ENCODE results near the gene COG3.

DNA sequence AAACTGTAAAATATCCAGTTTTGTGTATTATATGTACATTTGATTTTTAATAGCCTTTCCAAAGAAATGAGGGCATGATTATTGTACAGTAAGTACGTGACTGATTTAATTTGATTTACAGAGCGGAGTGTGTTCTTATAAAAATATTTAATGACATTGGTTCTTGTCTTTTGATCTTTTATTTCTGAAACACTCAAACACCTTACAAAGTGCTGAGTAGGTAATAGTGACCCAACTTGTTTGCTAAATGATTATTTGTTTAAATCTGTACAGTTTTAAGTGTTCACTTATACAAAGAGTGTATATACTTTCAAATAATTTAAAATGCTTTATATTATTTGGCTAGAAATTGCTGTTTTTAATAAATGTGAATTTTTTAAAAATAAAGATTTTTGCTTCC lies 71.5 kb downstream of the COG3 start:
- TF ChIP-seq CTCF (conservative IDR thresholded peaks at IDR 0.05; ENCODE audit: low read length): no peak
- no peak for TF ChIP-seq EZH2phosphoT487 (IDR thresholded peaks at IDR 0.05; ENCODE audit: borderline replicate concordance, low read depth, low read length)
